Measurements from ENCODE around the gene PRR20C.
"Not testable (repeated sequence)": the region's sequence is repeated elsewhere in the genome, so short reads cannot be mapped to it uniquely, and the experiment has no call there.

- TF ChIP-seq, protein P1, sequence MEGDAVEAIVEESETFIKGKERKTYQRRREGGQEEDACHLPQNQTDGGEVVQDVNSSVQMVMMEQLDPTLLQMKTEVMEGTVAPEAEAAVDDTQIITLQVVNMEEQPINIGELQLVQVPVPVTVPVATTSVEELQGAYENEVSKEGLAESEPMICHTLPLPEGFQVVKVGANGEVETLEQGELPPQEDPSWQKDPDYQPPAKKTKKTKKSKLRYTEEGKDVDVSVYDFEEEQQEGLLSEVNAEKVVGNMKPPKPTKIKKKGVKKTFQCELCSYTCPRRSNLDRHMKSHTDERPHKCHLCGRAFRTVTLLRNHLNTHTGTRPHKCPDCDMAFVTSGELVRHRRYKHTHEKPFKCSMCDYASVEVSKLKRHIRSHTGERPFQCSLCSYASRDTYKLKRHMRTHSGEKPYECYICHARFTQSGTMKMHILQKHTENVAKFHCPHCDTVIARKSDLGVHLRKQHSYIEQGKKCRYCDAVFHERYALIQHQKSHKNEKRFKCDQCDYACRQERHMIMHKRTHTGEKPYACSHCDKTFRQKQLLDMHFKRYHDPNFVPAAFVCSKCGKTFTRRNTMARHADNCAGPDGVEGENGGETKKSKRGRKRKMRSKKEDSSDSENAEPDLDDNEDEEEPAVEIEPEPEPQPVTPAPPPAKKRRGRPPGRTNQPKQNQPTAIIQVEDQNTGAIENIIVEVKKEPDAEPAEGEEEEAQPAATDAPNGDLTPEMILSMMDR (IDR thresholded peaks at IDR 0.05): not testable (repeated sequence)
- TF ChIP-seq POLR2A (IDR thresholded peaks at IDR 0.05): not testable (repeated sequence)
These were observed 5.8 kb upstream of the PRR20C start for GRCh38 chr13:57148106-57148505.
